Prostate gland (tissue), 2 donors: ENCODE data around the gene LDB3. TPM values are rescaled to one million over a fixed set of nuclear protein-coding genes. Genes with fewer than 3 reads are reported as not detected.

Experiments used
- DNase-seq: peaks from one replicate; pipeline ENCODE4 v3.0.0-alpha.2; 2019; ENCODE audit warnings: low spot score
- H3K27ac ChIP-seq, 2 donors: fragments of 200-600 bp; sonication (generic); 2 replicates each; pipeline ENCODE4 v1.5.1; 2017 to 2019
- H3K27me3 ChIP-seq: fragments of 200-600 bp; sonication (generic); replicated peaks from 2 replicates; pipeline ENCODE4 v1.5.1; 2019; ENCODE audit not compliant: insufficient read depth
- H3K36me3 ChIP-seq, 2 donors: fragments of 200-600 bp; sonication (generic); 1 replicate in 1 of 2; 2 replicates in 1 of 2; pipeline versions ENCODE4 v1.5.1 to v1.8.1; 2017 to 2019
- H3K4me1 ChIP-seq: fragments of 200-600 bp; sonication (generic); replicated peaks from 2 replicates; pipeline ENCODE4 v1.5.1; 2019
- H3K4me3 ChIP-seq, 2 donors: fragments of 200-600 bp; sonication (generic); 2 replicates each; pipeline ENCODE4 v1.5.1; 2017 to 2019
- H3K9me3 ChIP-seq: fragments of 200-600 bp; sonication (generic); 2 replicates; pipeline ENCODE4 v1.5.1; 2017
- POLR2A ChIP-seq: fragments of 450-650 bp; IDR thresholded peaks from one replicate; pipeline ENCODE4 v1.6.1; 2016; ENCODE audit warnings: antibody characterized with exemption, mild to moderate bottlenecking
- POLR2AphosphoS5 ChIP-seq: sonication (generic); formaldehyde crosslinking; IDR thresholded peaks from one replicate; pipeline ENCODE4 v1.6.1; 2017; ENCODE audit warnings: antibody characterized with exemption
- WGBS: methylation state at CpG from one replicate; pipeline ENCODE4 v1.1.5; 2018; 5-methylcytosine and 5-hydroxymethylcytosine counted together
- intact Hi-C: fragments of 100-400 bp; cut with DNase I; formaldehyde crosslinking; loops from one replicate; pipeline ENCODE4 v1.14.2; 2022
- total RNA-seq, 2 donors: library from RNA; depleted of rRNA; stranded (reverse); fragments of >200 nt; gene quantifications; one replicate each; pipeline ENCODE4 v1.1.0, GENCODE V29; 2016
- TF ChIP-seq, protein P1 (sequence below), 4 experiments: fragments of 200-600 bp in 2 of 4; fragments of 450-650 bp in 2 of 4; sonication (generic) in 2 of 4; IDR thresholded peaks; 1 replicate in 3 of 4; 2 replicates in 1 of 4; pipeline ENCODE4 v1.5.1; 2016 to 2019; ENCODE audit warnings: antibody characterized with exemption in 4 of 4, mild to moderate bottlenecking in 2 of 4, moderate library complexity in 2 of 4

Gene LDB3
- total RNA-seq, 2 donors from 2014 or later: 10.8 to 13.0 TPM

DNA sequence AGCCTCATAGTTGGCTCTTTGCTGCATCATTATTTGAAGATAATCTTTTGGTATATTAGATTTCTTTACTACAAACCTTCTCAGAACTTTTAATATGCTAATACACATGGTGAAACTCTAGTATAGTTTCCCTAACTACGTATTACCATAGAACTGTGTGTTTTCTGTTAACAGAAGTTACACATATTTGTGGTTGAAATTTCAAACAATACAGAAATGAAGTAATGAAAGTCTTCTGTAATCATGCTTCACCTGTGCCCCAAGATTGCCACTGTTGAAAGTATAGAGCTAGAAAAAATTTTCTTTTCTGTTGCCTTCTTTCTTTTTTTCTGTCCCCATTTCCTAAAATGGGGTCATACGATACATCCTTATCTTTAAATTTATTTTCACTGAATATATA, 97.2 kb downstream of the LDB3 start:
- Histone ChIP-seq H3K9me3 (no peaks in the 10 kb centered on the region), H3K4me3 (no peak overlapping the region), H3K36me3 (no peaks in the 10 kb centered on the region), H3K27ac (no peak overlapping the region), H3K4me1 (no peaks in the 10 kb centered on the region), H3K27me3 (no peaks in the 10 kb centered on the region)
- TF ChIP-seq POLR2AphosphoS5 (no peak), POLR2A (no peak)
- TF ChIP-seq, protein P1, sequence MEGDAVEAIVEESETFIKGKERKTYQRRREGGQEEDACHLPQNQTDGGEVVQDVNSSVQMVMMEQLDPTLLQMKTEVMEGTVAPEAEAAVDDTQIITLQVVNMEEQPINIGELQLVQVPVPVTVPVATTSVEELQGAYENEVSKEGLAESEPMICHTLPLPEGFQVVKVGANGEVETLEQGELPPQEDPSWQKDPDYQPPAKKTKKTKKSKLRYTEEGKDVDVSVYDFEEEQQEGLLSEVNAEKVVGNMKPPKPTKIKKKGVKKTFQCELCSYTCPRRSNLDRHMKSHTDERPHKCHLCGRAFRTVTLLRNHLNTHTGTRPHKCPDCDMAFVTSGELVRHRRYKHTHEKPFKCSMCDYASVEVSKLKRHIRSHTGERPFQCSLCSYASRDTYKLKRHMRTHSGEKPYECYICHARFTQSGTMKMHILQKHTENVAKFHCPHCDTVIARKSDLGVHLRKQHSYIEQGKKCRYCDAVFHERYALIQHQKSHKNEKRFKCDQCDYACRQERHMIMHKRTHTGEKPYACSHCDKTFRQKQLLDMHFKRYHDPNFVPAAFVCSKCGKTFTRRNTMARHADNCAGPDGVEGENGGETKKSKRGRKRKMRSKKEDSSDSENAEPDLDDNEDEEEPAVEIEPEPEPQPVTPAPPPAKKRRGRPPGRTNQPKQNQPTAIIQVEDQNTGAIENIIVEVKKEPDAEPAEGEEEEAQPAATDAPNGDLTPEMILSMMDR (IDR thresholded peaks at IDR 0.05): no peak
- 69% methylated on average over 2 of the region's 2 CpGs for WGBS
- intact Hi-C loops: no loop called here
- no peak for DNase-seq

DNA sequence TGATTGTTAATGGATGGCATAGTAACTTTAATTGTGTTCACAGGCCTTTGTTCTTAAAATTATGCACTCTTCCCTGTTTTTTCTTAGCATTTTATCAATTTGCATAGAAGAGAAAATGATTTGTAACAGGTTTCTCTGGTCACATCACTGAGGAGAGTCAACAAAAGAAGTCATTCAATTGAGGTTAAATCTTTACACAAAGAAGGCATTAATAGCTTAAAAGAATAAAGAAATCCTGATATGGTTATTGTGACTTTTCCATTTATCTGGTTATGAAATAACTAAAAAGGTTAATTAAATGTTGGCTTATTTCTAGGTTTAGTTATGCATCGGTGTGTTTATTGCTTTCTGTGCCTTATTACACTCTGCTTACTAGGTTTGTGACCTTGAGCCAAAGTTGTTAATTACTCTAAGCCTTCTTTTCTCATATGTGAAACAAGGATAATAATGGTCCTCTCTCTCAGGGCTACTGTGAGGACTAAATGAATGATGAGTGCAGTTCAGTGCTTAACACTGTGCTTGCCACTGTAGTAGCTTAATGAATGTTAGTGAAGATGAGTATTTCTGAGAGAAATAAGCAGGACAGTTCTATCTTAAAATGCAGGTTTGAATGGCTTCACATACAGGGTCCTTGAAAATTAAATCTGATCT, 100.2 kb downstream of the LDB3 start:
- WGBS: 31% methylated on average over 1 of the region's 1 CpG
- H3K4me1 ChIP-seq: no peaks in the 10 kb centered on the region
- H3K36me3 ChIP-seq: no peaks in the 10 kb centered on the region
- H3K4me3 ChIP-seq: no peak overlapping the region
- H3K9me3 ChIP-seq: no peaks in the 10 kb centered on the region
- TF ChIP-seq, protein P1 (IDR thresholded peaks at IDR 0.05): no peak
- no peak for TF ChIP-seq POLR2AphosphoS5
- no peak for TF ChIP-seq POLR2A
- no peak overlapping the region for H3K27ac ChIP-seq
- no peak for DNase-seq
- H3K27me3 ChIP-seq: no peaks in the 10 kb centered on the region
- intact Hi-C loops: no loop called here

DNA sequence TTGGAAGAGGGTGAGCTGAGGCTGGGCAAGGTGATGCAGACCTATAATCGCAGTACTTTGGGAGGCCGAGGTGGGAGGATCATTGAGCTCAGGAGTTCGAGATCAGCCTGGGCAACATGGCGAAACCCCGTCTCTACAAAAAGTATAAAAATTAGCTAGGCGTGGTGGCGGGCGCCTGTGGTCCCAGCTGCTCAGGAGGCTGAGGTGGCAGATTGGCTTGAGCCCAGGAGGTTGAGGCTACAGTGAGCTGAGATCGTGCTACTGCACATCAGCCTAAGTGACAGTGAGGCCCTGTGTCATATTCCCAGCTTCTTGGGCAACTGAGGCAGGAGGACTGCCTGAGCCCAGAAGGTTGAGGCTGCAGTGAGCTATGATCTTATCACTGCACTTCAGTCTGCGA, 101.7 kb downstream of the LDB3 start:
- WGBS: 95% methylated on average over 10 of the region's 10 CpGs

DNA sequence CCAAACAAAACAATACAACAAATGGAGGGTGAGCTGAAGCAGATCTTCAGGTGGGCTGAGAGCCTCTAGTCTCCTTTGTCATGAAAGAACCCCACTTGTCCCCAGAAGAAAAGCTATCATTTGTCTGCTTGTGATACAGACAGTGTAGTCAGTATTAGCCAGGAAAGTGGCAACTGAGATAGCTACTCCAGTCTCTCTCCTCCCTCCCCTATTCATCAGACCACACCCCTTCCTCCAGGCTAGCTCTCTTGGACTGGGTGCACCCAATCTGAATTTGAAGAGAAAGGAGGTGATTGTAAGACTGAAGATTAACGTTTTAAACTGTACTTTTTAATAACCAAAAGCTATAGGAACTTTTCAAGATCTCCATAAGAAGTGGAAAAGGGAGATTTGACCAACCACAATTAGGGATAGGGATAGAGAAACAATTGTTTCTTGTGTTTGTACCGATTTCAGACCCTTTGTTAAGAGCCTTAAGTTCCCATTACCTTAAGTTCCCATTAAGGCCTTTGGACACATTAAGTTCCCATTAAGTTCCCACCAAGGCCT, 102.2 kb downstream of the LDB3 start:
- intact Hi-C loops: no loop called here
- 48% methylated on average over 2 of the region's 2 CpGs for WGBS
- Histone ChIP-seq H3K4me3 (no peak overlapping the region), H3K9me3 (no peaks in the 10 kb centered on the region), H3K4me1 (peaks cover 1% of the 10 kb centered on the region), H3K27me3 (no peaks in the 10 kb centered on the region), H3K36me3 (no peaks in the 10 kb centered on the region), H3K27ac (no peak overlapping the region)
- TF ChIP-seq POLR2AphosphoS5: no peak
- no peak for TF ChIP-seq POLR2A
- TF ChIP-seq, protein P1 (IDR thresholded peaks at IDR 0.05): no peak
- DNase-seq: no peak

More for the DNA sequence above, 101.7 kb downstream of the LDB3 start:
- Histone ChIP-seq H3K36me3 (no peaks in the 10 kb centered on the region), H3K4me1 (no peaks in the 10 kb centered on the region), H3K4me3 (no peak overlapping the region), H3K27me3 (no peaks in the 10 kb centered on the region), H3K9me3 (no peaks in the 10 kb centered on the region), H3K27ac (no peak overlapping the region)
- DNase-seq: no peak
- intact Hi-C loops: no loop called here
- TF ChIP-seq, protein P1 (IDR thresholded peaks at IDR 0.05): no peak
- no peak for TF ChIP-seq POLR2AphosphoS5
- no peak for TF ChIP-seq POLR2A

DNA sequence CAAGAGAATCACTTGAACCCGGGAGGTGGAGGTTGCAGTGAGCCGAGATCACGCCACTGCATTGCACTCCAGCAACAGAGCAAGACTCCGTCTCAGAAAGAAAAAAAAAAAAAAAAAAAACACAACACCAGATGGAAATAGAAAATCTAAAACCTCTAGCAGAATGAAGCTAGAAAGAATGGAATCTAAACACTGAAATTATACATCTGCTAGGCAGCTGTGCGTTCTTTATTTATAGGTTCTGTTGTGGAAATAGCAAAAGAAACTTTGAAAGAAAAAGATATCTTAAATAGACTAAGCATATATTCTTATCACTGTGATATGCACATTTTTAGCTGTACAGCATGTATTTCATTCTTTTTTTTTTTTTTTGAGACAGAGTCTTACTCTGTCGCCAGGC, 105.2 kb downstream of the LDB3 start:
- Histone ChIP-seq H3K36me3 (no peaks in the 10 kb centered on the region), H3K4me1 (peaks cover 8% of the 10 kb centered on the region), H3K4me3 (no peak overlapping the region), H3K27me3 (no peaks in the 10 kb centered on the region), H3K9me3 (no peaks in the 10 kb centered on the region), H3K27ac (no peak overlapping the region)
- TF ChIP-seq, protein P1 (IDR thresholded peaks at IDR 0.05): no peak
- TF ChIP-seq POLR2AphosphoS5 (no peak), POLR2A (no peak)
- DNase-seq: no peak
- intact Hi-C loops: no loop called here
- WGBS: 86% methylated on average over 6 of the region's 6 CpGs
